HEK293T (cell line): ENCODE data around the gene LIPE.

ENCODE experiments used
- CTCF ChIA-PET: fragments of 350-600 bp; formaldehyde crosslinking; extraction: SDS; loops from one replicate; lab custom pipeline; 2021; ENCODE audit warnings: antibody characterized with exemption, inconsistent platforms; lab: Yijun Ruan, JAX
- POLR2A ChIA-PET: fragments of 350-600 bp; formaldehyde crosslinking; extraction: SDS; loops from one replicate; lab custom pipeline; 2020; ENCODE audit warnings: antibody characterized with exemption, inconsistent platforms; lab: Yijun Ruan, JAX
- DNase-seq: peaks from one replicate; pipeline ENCODE4 v3.0.0; 2012; ENCODE audit warnings: mixed read lengths; ENCODE audit errors: extremely low spot score
- ARNT ChIP-seq: fragments of 450-650 bp; IDR thresholded peaks from 2 replicates; pipeline ENCODE4 v1.6.1; 2017; ENCODE audit warnings: mild to moderate bottlenecking
- BHLHE40 ChIP-seq: fragments of 450-650 bp; IDR thresholded peaks from 2 replicates; pipeline ENCODE4 v1.6.1; 2016; ENCODE audit warnings: mild to moderate bottlenecking, moderate library complexity, borderline replicate concordance
- CTBP1 ChIP-seq: fragments of 450-650 bp; IDR thresholded peaks from 2 replicates; pipeline ENCODE4 v1.6.1; 2016; ENCODE audit warnings: borderline replicate concordance
- ELF4 ChIP-seq: fragments of 450-650 bp; IDR thresholded peaks from 2 replicates; pipeline ENCODE4 v1.6.1; 2017; ENCODE audit warnings: antibody characterized with exemption
- FOXA1 ChIP-seq: fragments of 450-650 bp; IDR thresholded peaks from 2 replicates; pipeline ENCODE4 v1.6.1; 2016; ENCODE audit warnings: mild to moderate bottlenecking
- FOXK2 ChIP-seq: fragments of 450-650 bp; IDR thresholded peaks from 2 replicates; pipeline ENCODE4 v1.6.1; 2016; ENCODE audit warnings: mild to moderate bottlenecking
- FOXM1 ChIP-seq: fragments of 450-650 bp; IDR thresholded peaks from 2 replicates; pipeline ENCODE4 v1.6.1; 2017; ENCODE audit warnings: mild to moderate bottlenecking, borderline replicate concordance
- HDGF ChIP-seq: fragments of 450-650 bp; IDR thresholded peaks from 2 replicates; pipeline ENCODE4 v1.6.1; 2017; ENCODE audit warnings: antibody characterized with exemption, borderline replicate concordance
- L3MBTL2 ChIP-seq: fragments of 450-650 bp; conservative IDR thresholded peaks from 2 replicates; pipeline ENCODE4 v1.6.1; 2016; ENCODE audit warnings: mild to moderate bottlenecking
- LEF1 ChIP-seq: fragments of 450-650 bp; IDR thresholded peaks from 2 replicates; pipeline ENCODE4 v1.6.1; 2017; ENCODE audit warnings: mild to moderate bottlenecking, borderline replicate concordance
- NFRKB ChIP-seq: fragments of 450-650 bp; IDR thresholded peaks from 2 replicates; pipeline ENCODE4 v1.6.1; 2016; ENCODE audit warnings: mild to moderate bottlenecking, moderate library complexity
- PKNOX1 ChIP-seq: fragments of 450-650 bp; IDR thresholded peaks from 2 replicates; pipeline ENCODE4 v1.6.1; 2016
- SP1 ChIP-seq: fragments of 450-650 bp; IDR thresholded peaks from 2 replicates; pipeline ENCODE4 v1.6.1; 2017
- SUZ12 ChIP-seq: fragments of 450-650 bp; IDR thresholded peaks from 2 replicates; pipeline ENCODE4 v1.6.1; 2016; ENCODE audit warnings: mild to moderate bottlenecking
- TARDBP ChIP-seq: fragments of 450-650 bp; IDR thresholded peaks from 2 replicates; pipeline ENCODE4 v1.6.1; 2016
- ZNF384 ChIP-seq: fragments of 450-650 bp; IDR thresholded peaks from 2 replicates; pipeline ENCODE4 v1.6.1; 2016

Gene LIPE

GRCh38 chr19:42386974-42387707 lies 40.0 kb downstream of the LIPE start:
- ChIA-PET POLR2A (interaction anchor here (4.1 kb wide), 1 partner anchor 9 kb away, joined by 27 read pairs; no protein-coding TSS in a partner anchor), CTCF (no interaction called here)
- peak; percentile 86 for DNase-seq
- TF ChIP-seq FOXA1: no peak
- TF ChIP-seq CTBP1: no peak
- TF ChIP-seq ZNF384: peak; percentile 82; the same call in 1 of the 2 replicates
- TF ChIP-seq LEF1: no peak
- no peak for TF ChIP-seq SUZ12
- peak; percentile 54; the same call in 1 of the 2 replicates for TF ChIP-seq L3MBTL2

DNA sequence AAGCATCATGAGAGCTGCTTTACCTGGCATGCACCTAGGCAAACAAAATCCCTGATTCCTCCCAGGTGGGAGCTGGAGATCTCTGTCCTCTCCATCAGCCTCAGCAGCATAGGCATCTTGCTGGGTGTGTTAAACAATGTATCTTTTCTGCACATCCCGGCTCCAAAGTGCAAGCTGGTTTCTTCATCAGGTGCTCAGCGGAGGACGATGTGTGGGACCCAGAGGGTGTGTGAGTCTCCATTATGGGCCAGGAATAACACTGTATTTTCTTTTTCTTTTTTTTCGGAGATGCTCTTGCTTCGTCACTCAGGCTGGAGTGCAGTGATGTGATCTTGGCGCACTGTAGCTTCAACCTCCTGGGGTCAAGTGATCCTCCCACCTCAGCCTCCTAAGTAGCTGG lies 47.0 kb downstream of the LIPE start:
- POLR2A ChIA-PET: interaction anchor here (8.2 kb wide), 1 partner anchor 17 kb away, joined by 50 read pairs; no protein-coding TSS in a partner anchor
- no peak for TF ChIP-seq SUZ12
- no peak for TF ChIP-seq FOXK2
- TF ChIP-seq SP1: no peak
- TF ChIP-seq ARNT: no peak
- no peak for TF ChIP-seq PKNOX1
- no peak for TF ChIP-seq HDGF
- no peak for TF ChIP-seq CTBP1
- TF ChIP-seq TARDBP: no peak
- no peak for TF ChIP-seq FOXM1
- TF ChIP-seq LEF1: no peak
- TF ChIP-seq BHLHE40: no peak
- no peak for TF ChIP-seq L3MBTL2
- no peak for TF ChIP-seq ELF4
- TF ChIP-seq FOXA1: no peak
- no peak for TF ChIP-seq ZNF384
- no peak for DNase-seq
- CTCF ChIA-PET: interaction anchor here (0.6 kb wide), 1 partner anchor 18 kb away, joined by 3 read pairs; no protein-coding TSS in a partner anchor

DNA sequence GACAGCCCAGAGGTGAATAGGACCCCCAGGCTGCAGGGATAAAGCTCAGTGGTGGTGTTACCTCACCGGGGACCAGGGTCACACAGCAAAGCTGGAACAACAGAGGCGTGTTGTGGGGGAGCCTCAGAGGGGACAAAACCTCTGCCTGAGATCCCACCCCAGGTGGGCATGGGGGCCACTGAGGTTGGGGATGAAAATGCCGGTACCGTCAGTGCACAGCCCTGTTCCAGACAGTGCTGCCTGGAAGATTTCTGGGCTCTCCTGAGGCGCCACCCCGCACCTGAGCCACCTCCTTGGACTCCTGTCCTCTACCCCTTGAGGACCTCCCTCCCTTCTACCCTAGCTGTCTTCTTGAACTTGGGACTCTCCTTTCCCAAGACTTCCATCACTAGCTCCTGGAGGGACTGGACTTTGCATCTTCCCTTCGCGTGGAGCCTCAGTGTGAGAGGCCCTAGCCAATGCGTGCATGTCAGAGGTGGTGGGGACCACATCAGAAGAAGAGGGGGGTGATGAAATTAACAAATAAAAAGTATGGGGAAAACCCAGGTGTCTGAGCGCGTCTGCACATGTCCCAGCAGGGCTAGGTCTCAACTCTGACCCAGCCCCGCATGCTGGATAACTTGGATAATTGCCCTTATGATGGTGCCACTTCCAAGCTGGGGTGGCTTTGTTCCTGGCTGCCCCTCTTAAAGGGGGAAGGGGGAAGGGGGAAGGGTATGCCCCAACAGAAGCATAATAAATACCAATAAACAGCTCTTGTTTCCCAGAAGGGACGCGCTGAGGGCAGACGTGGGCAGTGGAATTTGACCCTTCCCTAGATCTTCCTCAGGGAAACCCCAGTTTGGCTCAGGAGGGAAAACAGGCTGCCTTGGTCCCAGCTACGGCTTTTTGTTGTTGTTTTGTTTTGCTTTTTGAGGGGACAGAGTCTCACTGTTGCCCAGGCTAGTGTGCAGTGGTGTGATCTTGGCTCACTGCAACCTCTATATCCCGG lies 48.7 kb downstream of the LIPE start:
- POLR2A ChIA-PET: interaction anchor here (8.2 kb wide), 1 partner anchor 19 kb away, joined by 50 read pairs; no protein-coding TSS in a partner anchor
- no peak for DNase-seq
- TF ChIP-seq FOXM1: no peak
- no peak for TF ChIP-seq SP1
- no peak for TF ChIP-seq ARNT
- no peak for TF ChIP-seq FOXK2
- no peak for TF ChIP-seq ZNF384
- no peak for TF ChIP-seq TARDBP
- no peak for TF ChIP-seq ELF4
- no peak for TF ChIP-seq L3MBTL2
- TF ChIP-seq CTBP1: no peak
- no peak for TF ChIP-seq FOXA1
- TF ChIP-seq BHLHE40: no peak
- TF ChIP-seq HDGF: no peak
- TF ChIP-seq SUZ12: no peak
- no peak for TF ChIP-seq NFRKB
- no peak for TF ChIP-seq LEF1
- TF ChIP-seq PKNOX1: no peak
- CTCF ChIA-PET: no interaction called here

GRCh38 chr19:42376177-42376555 lies 51.0 kb downstream of the LIPE start:
- CTCF ChIA-PET: no interaction called here
- no peak for DNase-seq
- POLR2A ChIA-PET: no interaction called here
- TF ChIP-seq FOXK2: no peak
- TF ChIP-seq TARDBP: no peak
- no peak for TF ChIP-seq PKNOX1
- no peak for TF ChIP-seq HDGF
- TF ChIP-seq FOXM1: no peak
- TF ChIP-seq ARNT: no peak
- TF ChIP-seq CTBP1: no peak

DNA sequence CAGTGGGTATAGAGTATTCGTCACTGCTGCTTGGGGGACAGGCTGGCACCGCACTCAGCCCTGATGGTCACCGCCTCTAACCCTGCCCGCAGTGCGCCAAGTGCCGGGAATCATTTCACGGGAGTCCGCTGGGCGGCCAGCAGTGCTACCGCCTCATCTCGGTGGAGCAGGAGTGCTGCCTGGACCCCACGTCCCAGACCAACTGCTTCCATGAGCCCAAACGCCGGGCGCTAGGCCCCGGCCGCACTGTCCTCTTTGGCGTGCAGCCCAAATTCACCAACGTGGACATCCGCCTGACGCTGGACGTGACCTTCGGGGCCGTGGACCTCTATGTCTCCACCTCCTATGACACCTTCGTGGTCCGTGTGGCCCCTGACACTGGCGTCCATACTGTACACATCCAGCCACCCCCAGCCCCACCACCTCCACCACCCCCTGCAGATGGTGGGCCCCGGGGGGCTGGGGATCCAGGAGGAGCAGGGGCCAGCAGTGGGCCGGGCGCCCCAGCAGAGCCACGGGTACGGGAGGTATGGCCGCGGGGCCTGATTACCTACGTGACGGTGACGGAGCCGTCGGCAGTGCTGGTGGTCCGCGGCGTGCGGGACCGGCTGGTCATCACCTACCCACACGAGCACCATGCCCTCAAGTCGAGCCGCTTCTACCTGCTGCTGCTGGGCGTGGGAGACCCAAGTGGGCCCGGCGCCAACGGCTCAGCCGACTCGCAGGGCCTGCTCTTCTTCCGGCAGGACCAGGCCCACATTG lies 51.6 kb downstream of the LIPE start:
- no peak for DNase-seq
- POLR2A ChIA-PET: no interaction called here
- TF ChIP-seq L3MBTL2 (no peak), ARNT (no peak), SP1 (no peak), TARDBP (no peak), FOXA1 (no peak), FOXK2 (no peak), SUZ12 (no peak), ELF4 (no peak), ZNF384 (no peak), LEF1 (no peak), BHLHE40 (no peak), NFRKB (no peak), FOXM1 (no peak)
- CTCF ChIA-PET: no interaction called here
